H1 (cell line): ENCODE measurements around the gene NCL. TPM values are rescaled to one million over a fixed set of nuclear protein-coding genes. Genes with fewer than 3 reads are reported as not detected.

Experiments used
- CTCF ChIA-PET: fragments of 300-600 bp; sonication (Branson Sonifier 250); formaldehyde crosslinking; loops from one replicate; lab custom pipeline; 2021; ENCODE audit not compliant: partially characterized antibody; lab: Charles Lee
- POLR2A ChIA-PET: fragments of 300-600 bp; sonication (Branson Sonifier 250); formaldehyde crosslinking; loops from one replicate; lab custom pipeline; 2021; ENCODE audit warnings: inconsistent platforms; ENCODE audit not compliant: partially characterized antibody; lab: Charles Lee
- DNase-seq, 2 experiments: peaks; one replicate each; pipeline versions ENCODE4 v3.0.0 to v3.0.0-alpha.2; 2010 to 2022; ENCODE audit warnings: low spot score in 2 of 2, low read depth in 1 of 2, mixed read lengths in 1 of 2
- FAIRE-seq: peaks from 2 replicates; lab custom pipeline; 2011; peaks lifted over from hg19 to GRCh38; lab: Jason Lieb, UNC
- H2AFZ ChIP-seq: 2 replicates; pipeline ENCODE4 v1.8.1; 2012; ENCODE audit warnings: low read length, inconsistent platforms
- H2AK5ac ChIP-seq: 2 replicates; pipeline ENCODE4 v1.6.1; 2013; ENCODE audit warnings: low read depth, low read length
- H2BK120ac ChIP-seq: replicated peaks from 2 replicates; pipeline ENCODE3; 2013; ENCODE audit warnings: low read depth, low read length, inconsistent platforms
- H2BK12ac ChIP-seq: 2 replicates; pipeline ENCODE4 v1.6.1; 2013; ENCODE audit warnings: low read depth, low read length
- H2BK15ac ChIP-seq: 2 replicates; pipeline ENCODE4 v1.6.1; 2013; ENCODE audit warnings: low read length
- H2BK20ac ChIP-seq: 2 replicates; pipeline ENCODE4 v1.6.1; 2013; ENCODE audit warnings: low read length
- H2BK5ac ChIP-seq: 2 replicates; pipeline ENCODE4 v1.6.1; 2013; ENCODE audit warnings: low read depth, low read length
- H3K14ac ChIP-seq: 2 replicates; pipeline ENCODE4 v1.6.1; 2013; ENCODE audit warnings: inconsistent platforms; ENCODE audit not compliant: insufficient read length
- H3K18ac ChIP-seq: 2 replicates; pipeline ENCODE4 v1.6.1; 2013; ENCODE audit warnings: low read length; ENCODE audit errors: extremely low read depth
- H3K23ac ChIP-seq: 2 replicates; pipeline ENCODE4 v1.6.1; 2013; ENCODE audit warnings: inconsistent platforms; ENCODE audit not compliant: insufficient read length
- H3K23me2 ChIP-seq: 2 replicates; pipeline ENCODE4 v1.6.1; 2013; ENCODE audit warnings: low read depth, low read length
- H3K27ac ChIP-seq: 2 replicates; pipeline ENCODE4 v1.6.1; 2011; ENCODE audit warnings: low read depth, low read length, inconsistent platforms
- H3K27me3 ChIP-seq, 4 experiments: replicated peaks in 1 of 4; 1 replicate in 1 of 4; 2 replicates in 3 of 4; pipeline versions ENCODE4 v1.6.1 to v1.8.1; 2011 to 2013; ENCODE audit warnings: low read length in 3 of 4, mild to moderate bottlenecking in 3 of 4, inconsistent platforms in 2 of 4, mixed read lengths in 2 of 4, moderate library complexity in 1 of 4; ENCODE audit not compliant: control insufficient read depth in 3 of 4, insufficient read depth in 3 of 4; ENCODE audit errors: extremely low read depth in 1 of 4
- H3K36me3 ChIP-seq, 4 experiments: 2 replicates each; pipeline versions ENCODE4 v1.6.1 to v1.8.1; 2011 to 2013; ENCODE audit warnings: mild to moderate bottlenecking in 4 of 4, low read length in 3 of 4, moderate library complexity in 2 of 4, control low read depth in 1 of 4, inconsistent platforms in 1 of 4; ENCODE audit not compliant: insufficient read depth in 4 of 4, control insufficient read depth in 2 of 4
- H3K4ac ChIP-seq: replicated peaks from 2 replicates; pipeline ENCODE3; 2013; ENCODE audit warnings: low read length, low read depth, mixed read lengths, inconsistent platforms; ENCODE audit not compliant: insufficient read length
- H3K4me1 ChIP-seq, 4 experiments: replicated peaks in 1 of 4; 1 replicate in 1 of 4; 2 replicates in 3 of 4; pipeline versions ENCODE4 v1.6.1 to v1.8.1; 2011 to 2013; ENCODE audit warnings: low read length in 3 of 4, inconsistent platforms in 2 of 4, mixed read lengths in 1 of 4; ENCODE audit not compliant: insufficient read depth in 4 of 4, control insufficient read depth in 3 of 4
- H3K4me2 ChIP-seq, 2 experiments: 2 replicates each; pipeline versions ENCODE4 v1.6.1 to v1.8.1; 2011 to 2013; ENCODE audit warnings: low read depth in 2 of 2, low read length in 2 of 2, control low read depth in 1 of 2, inconsistent platforms in 1 of 2, mild to moderate bottlenecking in 1 of 2; ENCODE audit not compliant: insufficient read depth in 1 of 2
- H3K4me3 ChIP-seq, 4 experiments: fragments of 200-600, 300-600 bp in 1 of 4; sonication (generic), shearing (Covaris generic), sonication (Bioruptor Twin) in 1 of 4; 2 replicates each; pipeline versions ENCODE4 v1.5.1 to v1.8.1; 2011 to 2016; ENCODE audit warnings: low read length in 4 of 4, low read depth in 3 of 4, control low read depth in 2 of 4, inconsistent platforms in 2 of 4, mild to moderate bottlenecking in 2 of 4, mixed read lengths in 1 of 4, moderate library complexity in 1 of 4; ENCODE audit not compliant: insufficient read depth in 2 of 4; ENCODE audit errors: extremely low read depth in 1 of 4
- H3K56ac ChIP-seq: replicated peaks from 2 replicates; pipeline ENCODE3; 2013; ENCODE audit warnings: low read depth, mild to moderate bottlenecking, mixed read lengths, low read length, inconsistent platforms; ENCODE audit not compliant: insufficient read length
- H3K79me1 ChIP-seq: 2 replicates; pipeline ENCODE4 v1.6.1; 2013; ENCODE audit warnings: low read depth, low read length, control low read depth
- H3K79me2 ChIP-seq, 2 experiments: 2 replicates each; pipeline versions ENCODE4 v1.6.1 to v1.8.1; 2012 to 2013; ENCODE audit warnings: low read length in 2 of 2, mild to moderate bottlenecking in 2 of 2, inconsistent platforms in 1 of 2; ENCODE audit not compliant: insufficient read depth in 2 of 2, control insufficient read depth in 1 of 2
- H3K9ac ChIP-seq, 4 experiments: replicated peaks in 1 of 4; 1 replicate in 1 of 4; 2 replicates in 3 of 4; pipeline versions ENCODE4 v1.6.1 to v1.8.1; 2011 to 2013; ENCODE audit warnings: low read depth in 3 of 4, low read length in 3 of 4, control low read depth in 2 of 4, mild to moderate bottlenecking in 2 of 4, moderate library complexity in 2 of 4, inconsistent platforms in 1 of 4; ENCODE audit errors: extremely low read depth in 1 of 4
- H3K9me3 ChIP-seq, 2 experiments: 2 replicates each; pipeline versions ENCODE4 v1.6.1 to v1.8.1; 2012 to 2013; ENCODE audit warnings: mild to moderate bottlenecking in 2 of 2, moderate library complexity in 2 of 2, control low read depth in 1 of 2, inconsistent platforms in 1 of 2, low read depth in 1 of 2, low read length in 1 of 2, mixed read lengths in 1 of 2; ENCODE audit not compliant: insufficient read depth in 2 of 2
- H4K20me1 ChIP-seq, 2 experiments: replicated peaks in 1 of 2; 2 replicates each; pipeline versions ENCODE3 to v1.8.1; 2011 to 2013; ENCODE audit warnings: inconsistent platforms in 2 of 2, low read length in 2 of 2, mild to moderate bottlenecking in 1 of 2; ENCODE audit not compliant: insufficient read depth in 2 of 2, control insufficient read depth in 1 of 2
- H4K5ac ChIP-seq: 2 replicates; pipeline ENCODE4 v1.6.1; 2013; ENCODE audit warnings: low read length, low read depth, mixed read lengths, inconsistent platforms; ENCODE audit not compliant: insufficient read length
- H4K8ac ChIP-seq: 2 replicates; pipeline ENCODE4 v1.8.0; 2013; ENCODE audit warnings: mild to moderate bottlenecking, moderate library complexity, low read length, inconsistent platforms; ENCODE audit not compliant: insufficient read depth; ENCODE audit errors: extremely low read depth
- H4K91ac ChIP-seq: replicated peaks from 2 replicates; pipeline ENCODE3; 2013; ENCODE audit warnings: low read length, mixed read lengths, inconsistent platforms; ENCODE audit not compliant: insufficient read length
- BCL11A ChIP-seq, 2 experiments: IDR thresholded peaks; one replicate each; pipeline ENCODE4 v1.6.1; 2011; ENCODE audit warnings: low read depth in 2 of 2, low read length in 2 of 2, mild to moderate bottlenecking in 2 of 2
- SUZ12 ChIP-seq: fragments of 200-600 bp; sonication (generic); IDR thresholded peaks from 2 replicates; pipeline ENCODE4 v1.6.1; 2012; ENCODE audit warnings: mild to moderate bottlenecking, inconsistent platforms, low read length, moderate library complexity, mixed read lengths
- WGBS, 2 experiments: shearing (Covaris generic) in 1 of 2; methylation state at CpG; one replicate each; pipeline versions ENCODE4 v1.1.6 to v1.1.7; 2013 to 2015; ENCODE audit warnings: low lambda C conversion rate in 2 of 2, mixed read lengths in 2 of 2, inconsistent platforms in 1 of 2, low coverage in 1 of 2, missing lambda C conversion rate in 1 of 2; ENCODE audit not compliant: insufficient replicate concordance in 2 of 2, insufficient coverage in 1 of 2, insufficient read length in 1 of 2; ENCODE audit errors: extremely low coverage in 1 of 2, missing lambda C conversion rate in 1 of 2; 5-methylcytosine and 5-hydroxymethylcytosine counted together
- polyA plus RNA-seq, 7 experiments: library from polyadenylated mRNA; depleted of rRNA in 3 of 7; stranded (reverse) in 5 of 7; unstranded in 2 of 7; fragments of >200 nt in 5 of 7; fragments of 200-250 nt in 2 of 7; gene quantifications; 1 replicate in 5 of 7; 2 replicates in 1 of 7; 4 replicates in 1 of 7; pipeline versions ENCODE4 v1.2.1 to v1.2.3, GENCODE V29; 2011 to 2013; ENCODE audit warnings: missing spikeins in 2 of 7, mixed read lengths in 2 of 7
- total RNA-seq: library from RNA; stranded (reverse); fragmentation: NEBNext Ultra II Directional; extraction: Animal tissue kit (Norgen Biotek cat#: 25700); gene quantifications from 2 replicates; pipeline ENCODE4 v1.2.1, GENCODE V29; 2021

The NCL gene
- total and polyA plus RNA-seq, 2 of the 8 experiments (the other 6 are each of a cell fraction or from before 2014, with no cell fraction given), result 61.2 to 1,478 TPM

- no peaks in the 10 kb centered on the region for H3K36me3 ChIP-seq
- H2BK15ac ChIP-seq, result 0 out of 2 replicates have a peak overlapping the region, but pooled peaks have one; percentile 5
- H2BK5ac ChIP-seq, result peak overlapping the region; percentile 97
- no peaks in the 10 kb centered on the region for H4K20me1 ChIP-seq
- H3K23me2 ChIP-seq, result no peaks in the 10 kb centered on the region; the same call in 1 of the 2 replicates
- H3K23ac ChIP-seq, result no peak overlapping the region
- no peak overlapping the region for H3K9ac ChIP-seq
- no peak overlapping the region for H3K4me2 ChIP-seq
- ChIA-PET CTCF (interaction anchor here (0.8 to 32.5 kb wide), 25 partner anchors 5 to 230 kb away, joined by 3 to 617 read pairs (median 5); partner anchors contain the start of gene B3GNT7), POLR2A (interaction anchor here (0.6 to 20.1 kb wide), 14 partner anchors 9 to 451 kb away, joined by 3 to 235 read pairs (median 5); partner anchors contain the start of genes B3GNT7 and NCL)
- peak overlapping the region; percentile 92; the same call in 1 of the 2 replicates for H2BK20ac ChIP-seq
- peaks cover 14 to 31% (median 23%) of the 10 kb centered on the region in 4 experiments for H3K4me1 ChIP-seq
- H3K4me3 ChIP-seq, result no peak overlapping the region
- no peaks in the 10 kb centered on the region for H3K27me3 ChIP-seq
- H2AK5ac ChIP-seq, result no peak overlapping the region
- peak overlapping the region; percentile 93 for H2BK120ac ChIP-seq
- no peak overlapping the region for H3K56ac ChIP-seq
- H3K79me2 ChIP-seq, result no peaks in the 10 kb centered on the region
- no peak overlapping the region for H4K8ac ChIP-seq
- no peak for FAIRE-seq
- no peaks in the 10 kb centered on the region; a peak in 1 of 4 replicates for H3K9me3 ChIP-seq
- H3K79me1 ChIP-seq, result no peaks in the 10 kb centered on the region
- peak overlapping the region; percentile 94 for H4K91ac ChIP-seq
- WGBS, 2 experiments, result 93% methylated on average over 5 of the region's 5 CpGs; no CpG with 5 or more reads in 1 of the 2 experiments
- peak overlapping the region; percentile 40; the same call in 1 of the 2 replicates for H3K27ac ChIP-seq
- no peak overlapping the region for H2AFZ ChIP-seq
- peak overlapping the region; percentile 95; the same call in 1 of the 2 replicates for H2BK12ac ChIP-seq
- no peak overlapping the region for H3K14ac ChIP-seq
- no peak for DNase-seq
- H3K4ac ChIP-seq, result peak overlapping the region; percentile 3
- TF ChIP-seq BCL11A (IDR thresholded peaks at IDR 0.05; ENCODE audit: low read depth in 2 of 2, low read length in 2 of 2), result no peak
- no peak for TF ChIP-seq SUZ12
- H4K5ac ChIP-seq, result peak overlapping the region; percentile 45
- H3K18ac ChIP-seq, result peak overlapping the region; percentile 95
Measured at GRCh38 chr2:231409776-231410175, 54.5 kb downstream of the NCL start.
